ENCODE results near the gene GNAZ. TPM values are rescaled to one million over a fixed set of nuclear protein-coding genes. Genes with fewer than 3 reads are reported as not detected.

GNAZ gene
- total RNA-seq, 1 experiment from 2014 or later, result 0.48 TPM

DNA sequence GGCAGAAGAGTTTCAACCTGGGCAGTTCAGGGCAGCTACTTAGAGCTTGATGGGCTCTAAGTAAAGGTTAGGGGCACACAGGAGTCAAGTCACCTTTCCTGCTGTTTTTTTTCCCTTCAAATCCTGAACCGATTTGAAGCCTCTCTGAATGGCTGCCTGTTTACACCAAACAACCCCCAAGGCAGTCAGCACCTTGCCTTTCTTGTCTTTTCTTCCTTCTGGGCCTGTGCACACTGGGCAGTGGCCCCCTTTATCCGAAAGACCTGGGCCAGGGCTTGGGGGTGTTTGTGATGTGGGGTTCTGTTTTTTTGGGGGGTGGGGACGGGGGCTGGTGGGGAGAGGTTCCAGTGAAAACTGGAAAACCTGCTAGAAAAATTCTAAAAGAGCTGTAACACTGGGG lies 67.1 kb downstream of the GNAZ start:
- no peak overlapping the region for H3K4me3 ChIP-seq (ENCODE audit: low read depth, low read length)
- POLR2A ChIA-PET, result no interaction called here
- no peak for DNase-seq
- H3K27me3 ChIP-seq (replicated peaks; ENCODE audit: control insufficient read depth, insufficient read depth, low read length), result no peaks in the 10 kb centered on the region
- Mint-ChIP-seq H3K9me3 (ENCODE audit: unreplicated experiment) (no peaks in the 10 kb centered on the region), H3K36me3 (ENCODE audit: insufficient read depth, unreplicated experiment) (no peaks in the 10 kb centered on the region), H3K4me3 (ENCODE audit: unreplicated experiment) (no peak overlapping the region), H3K4me1 (ENCODE audit: low read depth, unreplicated experiment) (peaks cover 7% of the 10 kb centered on the region), H3K27me3 (ENCODE audit: insufficient read depth, unreplicated experiment) (no peaks in the 10 kb centered on the region), H3K27ac (ENCODE audit: unreplicated experiment) (no peak overlapping the region)
- H3K36me3 ChIP-seq (ENCODE audit: control insufficient read depth, insufficient read depth, low read length), result no peaks in the 10 kb centered on the region; the same call in 1 of the 2 replicates
- CTCF ChIA-PET, result no interaction called here
- no peaks in the 10 kb centered on the region for H3K9me3 ChIP-seq
- no peak for TF ChIP-seq CTCF (IDR thresholded peaks at IDR 0.05; ENCODE audit: insufficient read depth in 1 of 2, low read depth in 1 of 2, low read length in 1 of 2, severe bottlenecking in 1 of 2, unreplicated experiment in 1 of 2)
- intact Hi-C loops (cut with micrococcal nuclease; ENCODE audit: unreplicated experiment), result no loop called here
- H3K4me1 ChIP-seq, result peaks cover 9% of the 10 kb centered on the region
- no TSS peak for BruUV-seq (replicated peaks)

DNA sequence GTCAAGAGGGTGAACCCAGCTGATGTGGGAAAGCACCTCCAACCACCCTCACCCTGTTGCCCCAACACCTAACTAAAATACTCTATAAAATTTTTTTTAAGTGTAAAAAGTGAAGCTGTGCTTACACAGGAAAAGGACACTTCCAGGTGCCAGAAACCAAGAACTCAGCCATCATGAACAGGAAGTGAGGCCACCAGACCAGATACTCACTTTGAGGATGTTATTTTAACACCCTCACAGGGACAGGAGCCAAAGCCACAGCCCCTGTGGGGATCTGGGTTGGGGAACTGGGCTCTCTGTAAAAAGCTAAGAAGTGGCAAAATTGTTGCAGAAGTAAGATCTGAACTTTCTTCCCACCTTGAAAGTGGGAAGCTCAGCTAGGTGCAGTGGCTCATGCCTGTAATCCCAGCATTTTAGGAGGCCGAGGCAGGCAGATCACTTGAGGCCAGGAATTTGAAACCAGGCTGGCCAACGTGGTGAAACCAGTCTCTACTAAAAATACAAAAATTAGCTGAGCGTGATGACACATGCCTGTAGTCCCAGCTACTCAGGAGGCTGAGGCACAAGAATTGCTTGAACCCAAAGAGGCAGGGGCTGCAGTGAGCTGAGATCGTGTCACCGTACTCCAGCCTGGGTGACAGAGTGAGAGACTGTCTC lies 67.7 kb downstream of the GNAZ start:
- H3K4me1 Mint-ChIP-seq (ENCODE audit: low read depth, unreplicated experiment), result peaks cover 7% of the 10 kb centered on the region
- H3K27me3 ChIP-seq (replicated peaks; ENCODE audit: control insufficient read depth, insufficient read depth, low read length), result no peaks in the 10 kb centered on the region
- no peak for DNase-seq
- no peaks in the 10 kb centered on the region for H3K9me3 Mint-ChIP-seq (ENCODE audit: unreplicated experiment)
- ChIA-PET CTCF (no interaction called here), POLR2A (no interaction called here)
- H3K27ac Mint-ChIP-seq (ENCODE audit: unreplicated experiment), result no peak overlapping the region
- intact Hi-C loops (cut with micrococcal nuclease; ENCODE audit: unreplicated experiment), result no loop called here
- H3K4me3 Mint-ChIP-seq (ENCODE audit: unreplicated experiment), result no peak overlapping the region
- H3K36me3 ChIP-seq (ENCODE audit: control insufficient read depth, insufficient read depth, low read length), result no peaks in the 10 kb centered on the region; the same call in 1 of the 2 replicates
- H3K27me3 Mint-ChIP-seq (ENCODE audit: insufficient read depth, unreplicated experiment), result no peaks in the 10 kb centered on the region
- BruUV-seq (replicated peaks), result no TSS peak
- H3K4me3 ChIP-seq (ENCODE audit: low read depth, low read length), result no peak overlapping the region
- TF ChIP-seq CTCF (IDR thresholded peaks at IDR 0.05; ENCODE audit: insufficient read depth in 1 of 2, low read depth in 1 of 2, low read length in 1 of 2, severe bottlenecking in 1 of 2, unreplicated experiment in 1 of 2), result no peak
- H3K4me1 ChIP-seq, result peaks cover 14% of the 10 kb centered on the region
- H3K36me3 Mint-ChIP-seq (ENCODE audit: insufficient read depth, unreplicated experiment), result no peaks in the 10 kb centered on the region
- no peaks in the 10 kb centered on the region for H3K9me3 ChIP-seq

DNA sequence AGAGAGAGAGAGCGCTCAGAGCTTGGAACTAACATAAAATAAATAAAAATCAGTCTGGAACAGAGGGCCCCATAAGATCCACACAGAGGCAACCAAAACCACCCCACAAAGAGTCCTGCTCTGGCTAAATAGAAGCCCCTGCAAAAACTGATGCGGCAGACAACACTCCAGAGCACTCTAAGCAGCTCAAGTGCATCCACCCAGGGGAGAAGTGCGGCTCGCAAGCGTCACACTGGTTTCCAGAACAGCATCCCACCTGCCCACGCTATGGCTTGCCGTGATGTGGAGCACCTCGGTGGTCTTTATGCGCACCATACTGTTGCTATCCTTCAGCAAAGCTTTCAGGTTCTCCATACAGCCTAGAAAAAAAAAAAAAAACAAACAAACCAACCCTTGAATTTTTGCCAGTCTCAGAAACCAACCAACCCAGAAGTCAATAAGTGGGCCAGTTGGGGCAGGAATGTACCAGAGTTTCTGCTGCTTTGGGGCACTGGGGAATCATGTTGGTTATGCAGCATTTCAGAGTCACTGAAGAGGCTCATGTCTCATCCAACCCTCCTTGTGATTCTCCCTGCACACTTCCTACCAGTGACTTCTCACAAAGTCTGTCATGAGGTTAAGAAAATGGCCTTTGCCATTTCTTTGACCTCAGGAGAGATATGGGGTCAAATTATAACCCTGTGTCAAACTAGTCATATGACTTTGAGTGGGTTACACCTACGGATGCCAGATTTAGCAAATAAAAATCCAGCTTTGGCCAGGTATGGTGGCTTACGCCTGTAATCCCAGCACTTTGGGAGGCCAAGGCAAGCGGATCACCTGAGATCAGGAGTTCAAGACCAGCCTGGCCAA lies 68.5 kb downstream of the GNAZ start:
- Mint-ChIP-seq H3K9me3 (ENCODE audit: unreplicated experiment) (no peaks in the 10 kb centered on the region), H3K36me3 (ENCODE audit: insufficient read depth, unreplicated experiment) (no peaks in the 10 kb centered on the region), H3K4me1 (ENCODE audit: low read depth, unreplicated experiment) (peaks cover 14% of the 10 kb centered on the region), H3K27ac (ENCODE audit: unreplicated experiment) (no peak overlapping the region), H3K4me3 (ENCODE audit: unreplicated experiment) (no peak overlapping the region), H3K27me3 (ENCODE audit: insufficient read depth, unreplicated experiment) (no peaks in the 10 kb centered on the region)
- Histone ChIP-seq H3K27me3 (replicated peaks; ENCODE audit: control insufficient read depth, insufficient read depth, low read length) (no peaks in the 10 kb centered on the region), H3K4me1 (peaks cover 14% of the 10 kb centered on the region), H3K4me3 (ENCODE audit: low read depth, low read length) (no peak overlapping the region), H3K36me3 (ENCODE audit: control insufficient read depth, insufficient read depth, low read length) (no peaks in the 10 kb centered on the region; the same call in 1 of the 2 replicates), H3K9me3 (no peaks in the 10 kb centered on the region)
- no peak for DNase-seq
- no peak for TF ChIP-seq CTCF (IDR thresholded peaks at IDR 0.05; ENCODE audit: insufficient read depth in 1 of 2, low read depth in 1 of 2, low read length in 1 of 2, severe bottlenecking in 1 of 2, unreplicated experiment in 1 of 2)
- no TSS peak for BruUV-seq (replicated peaks)
- ChIA-PET CTCF (no interaction called here), POLR2A (no interaction called here)
- intact Hi-C loops (cut with micrococcal nuclease; ENCODE audit: unreplicated experiment), result no loop called here
